K562 treated with DMSO at 1 percent for 4 hours (cell line): ENCODE measurements around the gene KRT6B. TPM values are rescaled to one million over a fixed set of nuclear protein-coding genes. Genes with fewer than 3 reads are reported as not detected.

Experiments
- total RNA-seq: library from RNA; unstranded; fragments of 300-600 nt; gene quantifications from 2 replicates; pipeline ENCODE4 v1.2.3, GENCODE V29; 2022; ENCODE audit not compliant: insufficient read depth

KRT6B gene
- total RNA-seq: not detected in 2 replicates

DNA sequence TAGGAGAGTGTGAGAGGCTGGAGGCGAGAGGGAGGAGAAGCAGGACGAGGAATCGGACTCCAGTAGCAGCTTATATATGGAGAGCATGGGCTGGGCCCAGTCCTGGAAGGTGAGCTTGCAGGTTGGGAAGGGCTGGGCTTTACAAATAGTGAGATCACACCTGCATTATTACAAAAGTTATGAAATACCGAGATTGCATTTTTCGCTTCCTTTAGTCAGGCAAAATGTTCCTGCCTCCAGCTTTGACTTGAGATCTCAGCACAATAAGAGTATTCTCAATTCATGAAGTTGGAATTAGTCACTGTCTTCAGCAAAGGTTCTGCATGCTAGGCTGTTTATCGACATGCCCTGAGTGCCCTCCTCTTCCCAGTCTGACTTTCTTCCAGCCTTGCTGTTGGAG lies at the start of gene KRT6B:
TSS of gene KRT6B (minus strand) at position 46 of the 400 bp plus-strand sequence. CDS start 68 bp downstream, outside the sequence.

DNA sequence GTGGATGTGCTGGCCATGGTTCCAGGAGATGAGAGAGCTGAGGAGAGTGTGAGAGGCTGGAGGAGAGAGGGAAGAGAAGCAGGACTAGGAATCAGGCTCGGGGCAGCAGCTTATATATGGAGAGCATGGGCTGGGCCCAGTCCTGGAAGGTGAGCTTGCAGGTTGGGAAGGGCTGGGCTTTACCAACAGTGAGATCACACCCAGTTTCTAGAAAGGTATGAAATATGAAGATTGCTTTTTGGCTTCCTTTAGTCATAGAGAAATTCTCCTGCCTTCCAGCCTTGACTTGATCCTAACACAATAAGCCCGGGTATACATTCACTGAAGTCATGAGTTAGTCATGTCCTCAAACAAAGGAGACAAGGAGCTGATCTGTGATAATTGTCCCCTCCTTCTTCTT lies 41.2 kb upstream of the KRT6B start, which contains the start of gene KRT6A:
TSS of gene KRT6A (minus strand) at position 86 of the 400 bp plus-strand sequence. CDS start at position 17, 69 bp downstream.

DNA sequence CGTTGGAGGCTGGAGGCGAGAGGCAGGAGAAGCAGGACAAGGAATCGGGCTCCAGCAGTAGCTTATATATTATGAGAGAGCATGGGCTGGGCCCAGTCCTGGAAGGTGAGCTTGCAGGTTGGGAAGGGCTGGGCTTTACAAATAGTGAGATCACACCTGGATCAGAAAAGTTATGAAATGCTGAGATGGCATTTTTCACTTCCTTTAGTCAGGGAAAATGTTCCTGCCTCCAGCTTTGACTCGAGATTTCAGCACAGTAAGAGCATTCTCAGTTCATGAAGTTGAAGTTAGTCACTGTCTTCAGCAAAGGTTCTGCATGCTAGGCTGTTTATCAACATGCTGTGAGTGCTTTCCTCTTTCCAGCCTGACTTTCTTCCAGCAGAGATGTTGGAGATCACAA lies 21.8 kb upstream of the KRT6B start, which contains the start of gene KRT6C:
TSS of gene KRT6C (minus strand) at position 38 of the 400 bp plus-strand sequence. CDS start 68 bp downstream, outside the sequence.

GRCh38 chr12:52434081-52434733 lies 17.7 kb downstream of the KRT6B start, which contains the start of gene KRT75:
KRT75 (minus strand) TSS chr12:52434371; CDS start chr12:52434304, 67 bp downstream.

GRCh38 chr12:52405922-52406385 lies 46.0 kb downstream of the KRT6B start, which contains the start of gene KRT82:
KRT82 (minus strand) TSS chr12:52406335; CDS start chr12:52406277, 58 bp downstream.

Other genes starting within 250 kb of the KRT6B start
- not detected in 2 replicates for gene KRT7, start 218.9 kb downstream of the KRT6B start, total RNA-seq
- not detected in 2 replicates for gene KRT86, start 177.5 kb downstream of the KRT6B start, total RNA-seq
- gene KRT81, start 160.6 kb downstream of the KRT6B start, total RNA-seq: 0.75 and 1.1 TPM in 2 replicates
- gene KRT83, start 130.7 kb downstream of the KRT6B start, total RNA-seq: not detected in 2 replicates
- not detected in 2 replicates for gene KRT85, start 84.7 kb downstream of the KRT6B start, total RNA-seq
- not detected in 2 replicates for gene KRT84, start 66.5 kb downstream of the KRT6B start, total RNA-seq
- not detected in 2 replicates for gene KRT82, start 45.8 kb downstream of the KRT6B start, total RNA-seq
- not detected in 2 replicates for gene KRT75, start 17.8 kb downstream of the KRT6B start, total RNA-seq
- not detected in 2 replicates for gene KRT6C, start 21.7 kb upstream of the KRT6B start, total RNA-seq
- gene KRT6A, start 41.1 kb upstream of the KRT6B start, total RNA-seq: not detected in 2 replicates
- gene KRT5, start 68.2 kb upstream of the KRT6B start, total RNA-seq: not detected in 2 replicates
- gene KRT71, start 101.0 kb upstream of the KRT6B start, total RNA-seq: not detected in 2 replicates
- gene KRT74, start 121.7 kb upstream of the KRT6B start, total RNA-seq: not detected in 2 replicates
- gene KRT72, start 149.3 kb upstream of the KRT6B start, total RNA-seq: 0.35 TPM in 1 of 2 replicates, not detected in the other
- not detected in 2 replicates for gene KRT73, start 166.4 kb upstream of the KRT6B start, total RNA-seq
- 0.84 TPM in 1 of 2 replicates, not detected in the other for gene KRT2, start 200.1 kb upstream of the KRT6B start, total RNA-seq
- gene KRT1, start 228.3 kb upstream of the KRT6B start, total RNA-seq: not detected in 2 replicates